ENCODE data around the gene SPTSSB.

Gene SPTSSB

DNA sequence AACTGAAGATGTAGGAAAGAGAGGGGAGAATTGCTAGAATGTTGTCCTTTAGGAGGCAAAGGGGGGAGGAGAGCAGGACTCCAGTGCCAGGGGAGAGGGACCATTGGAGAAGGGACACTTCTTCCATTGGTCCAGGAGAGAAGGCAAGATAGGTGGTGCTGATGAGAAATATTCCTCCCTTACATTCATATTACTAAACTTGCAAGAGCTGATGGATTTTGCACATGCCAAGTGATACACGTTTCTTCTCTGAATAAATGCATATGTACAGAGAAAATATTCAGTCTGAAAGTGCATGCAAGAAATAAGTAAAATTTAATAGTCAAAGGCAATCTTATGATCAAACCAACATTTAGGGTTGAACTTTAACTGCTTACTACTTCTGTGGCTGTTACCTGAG lies 21.5 kb upstream of the SPTSSB start:
- H3K4me3 ChIP-seq (ENCODE audit: low read depth, low read length) = no peak overlapping the region
- TF ChIP-seq, protein P1, sequence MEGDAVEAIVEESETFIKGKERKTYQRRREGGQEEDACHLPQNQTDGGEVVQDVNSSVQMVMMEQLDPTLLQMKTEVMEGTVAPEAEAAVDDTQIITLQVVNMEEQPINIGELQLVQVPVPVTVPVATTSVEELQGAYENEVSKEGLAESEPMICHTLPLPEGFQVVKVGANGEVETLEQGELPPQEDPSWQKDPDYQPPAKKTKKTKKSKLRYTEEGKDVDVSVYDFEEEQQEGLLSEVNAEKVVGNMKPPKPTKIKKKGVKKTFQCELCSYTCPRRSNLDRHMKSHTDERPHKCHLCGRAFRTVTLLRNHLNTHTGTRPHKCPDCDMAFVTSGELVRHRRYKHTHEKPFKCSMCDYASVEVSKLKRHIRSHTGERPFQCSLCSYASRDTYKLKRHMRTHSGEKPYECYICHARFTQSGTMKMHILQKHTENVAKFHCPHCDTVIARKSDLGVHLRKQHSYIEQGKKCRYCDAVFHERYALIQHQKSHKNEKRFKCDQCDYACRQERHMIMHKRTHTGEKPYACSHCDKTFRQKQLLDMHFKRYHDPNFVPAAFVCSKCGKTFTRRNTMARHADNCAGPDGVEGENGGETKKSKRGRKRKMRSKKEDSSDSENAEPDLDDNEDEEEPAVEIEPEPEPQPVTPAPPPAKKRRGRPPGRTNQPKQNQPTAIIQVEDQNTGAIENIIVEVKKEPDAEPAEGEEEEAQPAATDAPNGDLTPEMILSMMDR (IDR thresholded peaks at IDR 0.05; ENCODE audit: low read depth, low read length, missing control alignments) = no peak

DNA sequence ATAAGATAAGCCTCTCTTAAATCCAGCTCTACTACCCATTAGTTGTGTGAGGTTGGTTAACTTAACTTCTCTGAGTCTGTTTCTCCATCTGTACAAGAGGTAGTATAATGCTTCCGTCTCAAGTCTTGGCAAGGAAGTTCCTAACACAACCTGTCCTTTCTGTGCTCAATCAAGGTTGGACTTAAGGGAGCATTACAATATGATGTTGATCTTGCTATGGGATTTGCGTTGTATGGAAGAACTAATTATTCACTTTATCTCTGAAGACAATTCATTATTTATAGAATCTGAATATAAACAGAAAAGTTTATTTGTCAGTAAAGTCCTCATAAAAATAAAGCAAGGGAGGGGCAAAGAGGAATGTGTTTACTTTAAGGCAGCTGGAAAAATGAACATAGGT lies 18.9 kb upstream of the SPTSSB start:
- H3K4me3 ChIP-seq (ENCODE audit: low read depth, low read length) = no peak overlapping the region
- DNase-seq (ENCODE audit: low read depth) = no peak
- TF ChIP-seq, protein P1 (IDR thresholded peaks at IDR 0.05; ENCODE audit: low read depth, low read length, missing control alignments) = no peak

More for the DNA sequence above, 21.5 kb upstream of the SPTSSB start:
- no peak for DNase-seq (ENCODE audit: low read depth)

DNA sequence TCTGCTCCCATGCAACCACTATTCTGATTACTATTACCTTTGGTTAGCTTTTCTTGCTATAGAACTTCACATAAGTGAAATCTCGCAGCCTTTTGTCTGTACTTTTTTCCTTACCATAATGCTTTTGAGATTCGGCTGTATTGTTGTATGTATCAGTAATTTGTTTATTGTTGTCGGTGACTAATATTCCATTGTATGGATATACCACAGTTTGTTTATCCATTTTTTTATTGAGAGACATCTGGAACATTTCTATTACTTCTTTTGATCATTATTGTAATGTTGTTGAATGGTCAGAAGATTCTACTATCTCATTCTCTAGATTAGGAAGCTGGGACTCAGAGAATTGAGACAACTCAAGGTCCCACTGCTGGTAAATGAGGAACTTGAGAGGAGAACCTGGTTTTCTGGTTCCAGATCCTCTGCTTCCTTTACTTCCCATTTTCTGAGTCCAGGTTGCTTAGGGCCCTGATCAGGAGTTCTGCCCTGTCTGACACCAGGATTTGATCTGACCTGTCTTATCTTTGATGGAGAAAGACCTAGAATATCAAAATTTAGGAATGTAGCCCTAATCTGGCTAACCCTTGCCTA lies 18.2 kb upstream of the SPTSSB start:
- TF ChIP-seq, protein P1 (IDR thresholded peaks at IDR 0.05; ENCODE audit: low read depth, low read length, missing control alignments) = no peak
- H3K4me3 ChIP-seq (ENCODE audit: low read depth, low read length) = no peak overlapping the region
- no peak for DNase-seq (ENCODE audit: low read depth)

DNA sequence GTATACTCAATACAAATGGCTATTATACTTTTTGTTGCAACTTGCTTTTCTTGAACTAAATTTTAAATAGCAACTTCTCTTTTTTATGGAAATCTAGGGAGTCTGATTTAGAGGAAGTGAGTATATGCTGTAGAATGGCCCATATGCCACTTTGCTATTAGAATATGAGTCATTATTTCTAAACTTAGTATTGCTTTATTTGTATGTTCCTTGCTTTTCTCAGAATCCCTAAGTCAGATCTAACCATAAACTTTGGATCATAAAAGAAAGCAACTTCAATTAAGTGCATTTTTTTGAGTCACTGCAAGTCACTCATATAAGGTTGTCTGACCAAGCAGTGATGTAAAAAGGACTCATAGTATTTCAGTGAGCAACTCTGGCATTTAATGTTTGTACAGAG lies 17.5 kb upstream of the SPTSSB start:
- TF ChIP-seq, protein P1 (IDR thresholded peaks at IDR 0.05; ENCODE audit: low read depth, low read length, missing control alignments) = no peak

DNA sequence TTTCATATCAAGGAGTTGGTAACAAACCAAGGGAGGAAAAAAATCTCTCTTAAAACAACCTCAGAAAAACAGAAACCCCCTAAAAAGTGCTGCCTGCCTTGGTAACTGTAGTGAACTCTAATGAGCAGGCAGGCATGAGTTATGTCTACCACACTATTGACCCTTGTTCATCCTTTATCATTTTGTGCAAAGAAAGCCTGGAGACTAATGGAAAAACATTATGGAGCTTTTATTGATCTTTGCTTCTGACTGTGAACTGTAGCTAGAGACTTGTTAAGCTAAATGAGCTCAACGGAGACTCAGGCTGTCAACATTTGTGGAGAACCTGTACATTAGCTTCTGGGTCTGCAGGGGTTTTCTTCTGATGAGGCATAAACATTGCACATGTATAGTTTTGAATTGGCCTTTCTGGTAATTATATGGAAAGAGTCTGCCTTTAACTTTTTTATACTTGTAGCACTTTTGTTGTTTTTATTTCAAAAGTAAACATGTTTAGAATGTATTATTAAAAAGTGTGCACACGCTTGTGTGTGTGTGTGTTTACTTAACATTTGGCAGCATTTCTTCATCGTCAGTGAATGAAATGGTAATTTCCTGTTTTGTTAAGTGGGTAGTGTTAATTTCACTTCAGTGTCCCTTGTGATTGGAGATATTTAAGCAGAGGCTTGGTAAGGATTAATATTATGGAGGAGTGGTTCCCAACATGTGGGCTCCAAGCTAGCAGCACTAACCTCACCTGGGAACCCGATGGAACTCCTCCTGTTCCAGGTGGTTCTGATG lies 15.9 kb upstream of the SPTSSB start:
- no peak for DNase-seq (ENCODE audit: low read depth)
- TF ChIP-seq, protein P1 (IDR thresholded peaks at IDR 0.05; ENCODE audit: low read depth, low read length, missing control alignments) = no peak
- H3K4me3 ChIP-seq (ENCODE audit: low read depth, low read length) = no peak overlapping the region

More for the DNA sequence above, 17.5 kb upstream of the SPTSSB start:
- H3K4me3 ChIP-seq (ENCODE audit: low read depth, low read length) = no peak overlapping the region
- DNase-seq (ENCODE audit: low read depth) = no peak

DNA sequence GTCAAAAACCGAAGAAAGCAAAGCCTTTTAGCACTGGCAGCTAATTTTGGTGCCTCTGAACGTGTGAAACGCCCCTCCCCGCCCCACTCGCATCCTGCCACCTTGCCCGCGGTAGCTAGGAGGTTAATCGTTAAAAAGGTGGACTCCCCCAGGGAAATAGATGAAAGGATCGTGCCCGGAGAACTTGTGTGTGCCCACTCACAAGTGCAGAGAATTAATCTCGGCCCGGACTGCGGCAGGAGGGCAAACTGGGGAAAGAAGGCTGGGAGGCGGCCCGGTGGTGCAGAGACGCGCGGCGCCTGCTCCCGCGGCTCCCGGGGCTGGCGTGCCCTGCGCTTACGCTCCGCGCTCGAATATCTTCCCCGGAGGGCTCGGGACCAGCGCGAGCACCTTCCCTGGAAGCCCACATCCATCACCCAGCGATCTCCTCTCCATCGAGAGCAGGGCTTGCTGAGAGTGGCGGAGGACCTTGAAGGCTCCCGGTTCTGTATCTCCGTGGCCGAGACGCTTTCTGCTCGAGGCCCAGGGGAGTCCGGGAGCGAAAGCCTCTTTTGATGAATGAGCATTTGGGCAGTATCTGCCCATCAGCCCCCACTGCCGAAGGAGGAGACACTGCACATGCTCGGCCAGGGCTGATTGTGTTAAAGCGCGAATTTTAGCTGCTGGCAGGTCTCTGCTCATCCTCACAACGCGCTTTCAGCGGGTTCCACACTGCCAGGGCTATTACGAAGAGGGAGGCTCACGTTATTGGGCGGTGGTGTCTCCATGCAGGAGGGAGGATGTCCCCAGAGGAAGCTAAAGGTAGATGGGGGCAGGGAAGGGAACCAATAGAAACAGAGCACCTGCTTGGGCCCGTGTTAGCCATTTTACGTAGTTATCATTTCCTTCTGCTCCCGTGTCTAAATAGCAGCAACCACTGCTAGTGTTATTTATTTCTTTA lies 1.3 kb upstream of the SPTSSB start:
- DNase-seq (ENCODE audit: low read depth) = no peak
- H3K4me3 ChIP-seq (ENCODE audit: low read depth, low read length) = peak overlapping the region; percentile 18
- TF ChIP-seq, protein P1 (IDR thresholded peaks at IDR 0.05; ENCODE audit: low read depth, low read length, missing control alignments) = no peak
